ENCODE data around the gene SH2B3. TPM values are rescaled to one million over a fixed set of nuclear protein-coding genes. Genes with fewer than 3 reads are reported as not detected.

The SH2B3 gene
- total and polyA plus RNA-seq, 9 of the 15 experiments (the other 6 are each of a cell fraction or from before 2014, with no cell fraction given), result 10.8 to 75.3 (median 37.4) TPM

DNA sequence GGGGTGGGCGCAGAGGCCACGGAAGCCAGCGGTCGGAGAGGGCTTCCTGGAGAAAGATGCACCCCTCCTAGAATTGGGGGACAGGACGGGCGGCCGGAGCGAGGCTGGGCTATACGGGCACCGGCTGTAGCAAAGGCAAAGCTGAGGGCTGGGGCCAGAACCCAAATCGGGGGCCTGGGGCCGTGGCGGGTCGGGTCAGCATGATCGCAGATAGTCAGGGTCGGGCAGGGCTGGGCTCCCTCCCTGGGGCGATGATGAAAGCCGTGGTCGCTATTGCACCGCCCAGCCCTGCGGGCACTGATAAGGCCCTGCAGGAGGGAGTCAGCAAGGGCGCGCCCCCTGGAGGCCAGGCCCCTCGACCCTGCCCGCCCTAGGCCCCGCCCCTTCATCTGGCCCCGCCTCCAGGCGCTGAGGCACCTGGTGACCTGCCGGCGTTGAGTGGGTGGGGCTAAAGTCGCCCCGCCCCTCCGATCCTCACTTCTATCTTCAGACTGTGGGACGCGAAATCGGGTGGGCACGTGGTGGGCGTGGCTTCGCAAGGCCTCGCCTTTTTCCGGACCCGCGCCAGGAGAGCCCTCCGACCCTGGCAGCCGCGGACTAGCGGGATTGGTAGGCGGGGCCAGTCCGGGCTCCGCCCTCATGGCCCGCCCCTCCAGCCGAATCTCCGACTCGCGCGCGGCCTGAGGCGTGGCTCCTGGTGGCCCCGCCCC is 419 bp upstream of the SH2B3 start (continued):
- TF ChIP-seq, protein P1, sequence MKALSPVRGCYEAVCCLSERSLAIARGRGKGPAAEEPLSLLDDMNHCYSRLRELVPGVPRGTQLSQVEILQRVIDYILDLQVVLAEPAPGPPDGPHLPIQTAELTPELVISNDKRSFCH (CRISPR knock-in tag; IDR thresholded peaks at IDR 0.05), result no peak
- TF ChIP-seq, protein P1 (tag; IDR thresholded peaks at IDR 0.05), result peak; percentile 44; the same call in 1 of the 2 replicates
- TF ChIP-seq, protein P2, sequence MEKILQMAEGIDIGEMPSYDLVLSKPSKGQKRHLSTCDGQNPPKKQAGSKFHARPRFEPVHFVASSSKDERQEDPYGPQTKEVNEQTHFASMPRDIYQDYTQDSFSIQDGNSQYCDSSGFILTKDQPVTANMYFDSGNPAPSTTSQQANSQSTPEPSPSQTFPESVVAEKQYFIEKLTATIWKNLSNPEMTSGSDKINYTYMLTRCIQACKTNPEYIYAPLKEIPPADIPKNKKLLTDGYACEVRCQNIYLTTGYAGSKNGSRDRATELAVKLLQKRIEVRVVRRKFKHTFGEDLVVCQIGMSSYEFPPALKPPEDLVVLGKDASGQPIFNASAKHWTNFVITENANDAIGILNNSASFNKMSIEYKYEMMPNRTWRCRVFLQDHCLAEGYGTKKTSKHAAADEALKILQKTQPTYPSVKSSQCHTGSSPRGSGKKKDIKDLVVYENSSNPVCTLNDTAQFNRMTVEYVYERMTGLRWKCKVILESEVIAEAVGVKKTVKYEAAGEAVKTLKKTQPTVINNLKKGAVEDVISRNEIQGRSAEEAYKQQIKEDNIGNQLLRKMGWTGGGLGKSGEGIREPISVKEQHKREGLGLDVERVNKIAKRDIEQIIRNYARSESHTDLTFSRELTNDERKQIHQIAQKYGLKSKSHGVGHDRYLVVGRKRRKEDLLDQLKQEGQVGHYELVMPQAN (IDR thresholded peaks at IDR 0.05; ENCODE audit: borderline replicate concordance), result no peak; the same call in 1 of the 2 replicates
- peak; percentile 63; the same call in 1 of the 2 replicates for TF ChIP-seq KLF16 (IDR thresholded peaks at IDR 0.05)
- peak; percentile 87 for TF ChIP-seq SUPT5H (IDR thresholded peaks at IDR 0.05)
- 0 out of 2 replicates have a peak, but pooled peaks have one; percentile 22 for TF ChIP-seq ZNF311 (CRISPR knock-in tag; IDR thresholded peaks at IDR 0.05)
- TF ChIP-seq SMAD1 (IDR thresholded peaks at IDR 0.05; ENCODE audit: low read depth, low read length, partially characterized antibody), result peak; percentile 76
- no peak; the same call in 1 of the 2 replicates for TF ChIP-seq NR2C2 (CRISPR knock-in tag; IDR thresholded peaks at IDR 0.05)
- TF ChIP-seq NR2C2 (tag; IDR thresholded peaks at IDR 0.05), result peak; percentile 85
- TF ChIP-seq KLF10 (CRISPR knock-in tag; IDR thresholded peaks at IDR 0.05), result no peak
- TF ChIP-seq TCF7L2 (IDR thresholded peaks at IDR 0.05; ENCODE audit: low read depth, low read length), result no peak
- no peak for TF ChIP-seq NCOA6 (IDR thresholded peaks at IDR 0.05)
- TF ChIP-seq, protein P3, sequence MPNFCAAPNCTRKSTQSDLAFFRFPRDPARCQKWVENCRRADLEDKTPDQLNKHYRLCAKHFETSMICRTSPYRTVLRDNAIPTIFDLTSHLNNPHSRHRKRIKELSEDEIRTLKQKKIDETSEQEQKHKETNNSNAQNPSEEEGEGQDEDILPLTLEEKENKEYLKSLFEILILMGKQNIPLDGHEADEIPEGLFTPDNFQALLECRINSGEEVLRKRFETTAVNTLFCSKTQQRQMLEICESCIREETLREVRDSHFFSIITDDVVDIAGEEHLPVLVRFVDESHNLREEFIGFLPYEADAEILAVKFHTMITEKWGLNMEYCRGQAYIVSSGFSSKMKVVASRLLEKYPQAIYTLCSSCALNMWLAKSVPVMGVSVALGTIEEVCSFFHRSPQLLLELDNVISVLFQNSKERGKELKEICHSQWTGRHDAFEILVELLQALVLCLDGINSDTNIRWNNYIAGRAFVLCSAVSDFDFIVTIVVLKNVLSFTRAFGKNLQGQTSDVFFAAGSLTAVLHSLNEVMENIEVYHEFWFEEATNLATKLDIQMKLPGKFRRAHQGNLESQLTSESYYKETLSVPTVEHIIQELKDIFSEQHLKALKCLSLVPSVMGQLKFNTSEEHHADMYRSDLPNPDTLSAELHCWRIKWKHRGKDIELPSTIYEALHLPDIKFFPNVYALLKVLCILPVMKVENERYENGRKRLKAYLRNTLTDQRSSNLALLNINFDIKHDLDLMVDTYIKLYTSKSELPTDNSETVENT (CRISPR knock-in tag; IDR thresholded peaks at IDR 0.05), result no peak
- TF ChIP-seq, protein P4, sequence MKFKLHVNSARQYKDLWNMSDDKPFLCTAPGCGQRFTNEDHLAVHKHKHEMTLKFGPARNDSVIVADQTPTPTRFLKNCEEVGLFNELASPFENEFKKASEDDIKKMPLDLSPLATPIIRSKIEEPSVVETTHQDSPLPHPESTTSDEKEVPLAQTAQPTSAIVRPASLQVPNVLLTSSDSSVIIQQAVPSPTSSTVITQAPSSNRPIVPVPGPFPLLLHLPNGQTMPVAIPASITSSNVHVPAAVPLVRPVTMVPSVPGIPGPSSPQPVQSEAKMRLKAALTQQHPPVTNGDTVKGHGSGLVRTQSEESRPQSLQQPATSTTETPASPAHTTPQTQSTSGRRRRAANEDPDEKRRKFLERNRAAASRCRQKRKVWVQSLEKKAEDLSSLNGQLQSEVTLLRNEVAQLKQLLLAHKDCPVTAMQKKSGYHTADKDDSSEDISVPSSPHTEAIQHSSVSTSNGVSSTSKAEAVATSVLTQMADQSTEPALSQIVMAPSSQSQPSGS (CRISPR knock-in tag; IDR thresholded peaks at IDR 0.05), result no peak
- no peak for TF ChIP-seq ETV6 (IDR thresholded peaks at IDR 0.05; ENCODE audit: borderline replicate concordance in 1 of 2, low read depth in 2 of 2, low read length in 1 of 2)
- TF ChIP-seq ETV6 (CRISPR knock-in tag; IDR thresholded peaks at IDR 0.05; ENCODE audit: borderline replicate concordance), result no peak
- peak; percentile 77; the same call in 1 of the 2 replicates for TF ChIP-seq ZNF583 (CRISPR knock-in tag; IDR thresholded peaks at IDR 0.05)
- no peak for TF ChIP-seq ZNF561 (CRISPR knock-in tag; conservative IDR thresholded peaks at IDR 0.05)
- TF ChIP-seq, protein P5, sequence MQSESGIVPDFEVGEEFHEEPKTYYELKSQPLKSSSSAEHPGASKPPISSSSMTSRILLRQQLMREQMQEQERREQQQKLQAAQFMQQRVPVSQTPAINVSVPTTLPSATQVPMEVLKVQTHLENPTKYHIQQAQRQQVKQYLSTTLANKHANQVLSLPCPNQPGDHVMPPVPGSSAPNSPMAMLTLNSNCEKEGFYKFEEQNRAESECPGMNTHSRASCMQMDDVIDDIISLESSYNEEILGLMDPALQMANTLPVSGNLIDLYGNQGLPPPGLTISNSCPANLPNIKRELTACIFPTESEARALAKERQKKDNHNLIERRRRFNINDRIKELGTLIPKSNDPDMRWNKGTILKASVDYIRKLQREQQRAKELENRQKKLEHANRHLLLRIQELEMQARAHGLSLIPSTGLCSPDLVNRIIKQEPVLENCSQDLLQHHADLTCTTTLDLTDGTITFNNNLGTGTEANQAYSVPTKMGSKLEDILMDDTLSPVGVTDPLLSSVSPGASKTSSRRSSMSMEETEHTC (IDR thresholded peaks at IDR 0.05), result peak; percentile 62; the same call in 1 of the 2 replicates
- TF ChIP-seq ZFX (CRISPR knock-in tag; IDR thresholded peaks at IDR 0.05), result peak; percentile 53
- TF ChIP-seq JUN (IDR thresholded peaks at IDR 0.05; ENCODE audit: borderline replicate concordance, low read depth, low read length), result peak; percentile 59; the same call in 1 of the 2 replicates
- no peak for TF ChIP-seq JUN (CRISPR knock-in tag; IDR thresholded peaks at IDR 0.05; ENCODE audit: borderline replicate concordance)
